ENCODE data around the gene KDF1.

DNA sequence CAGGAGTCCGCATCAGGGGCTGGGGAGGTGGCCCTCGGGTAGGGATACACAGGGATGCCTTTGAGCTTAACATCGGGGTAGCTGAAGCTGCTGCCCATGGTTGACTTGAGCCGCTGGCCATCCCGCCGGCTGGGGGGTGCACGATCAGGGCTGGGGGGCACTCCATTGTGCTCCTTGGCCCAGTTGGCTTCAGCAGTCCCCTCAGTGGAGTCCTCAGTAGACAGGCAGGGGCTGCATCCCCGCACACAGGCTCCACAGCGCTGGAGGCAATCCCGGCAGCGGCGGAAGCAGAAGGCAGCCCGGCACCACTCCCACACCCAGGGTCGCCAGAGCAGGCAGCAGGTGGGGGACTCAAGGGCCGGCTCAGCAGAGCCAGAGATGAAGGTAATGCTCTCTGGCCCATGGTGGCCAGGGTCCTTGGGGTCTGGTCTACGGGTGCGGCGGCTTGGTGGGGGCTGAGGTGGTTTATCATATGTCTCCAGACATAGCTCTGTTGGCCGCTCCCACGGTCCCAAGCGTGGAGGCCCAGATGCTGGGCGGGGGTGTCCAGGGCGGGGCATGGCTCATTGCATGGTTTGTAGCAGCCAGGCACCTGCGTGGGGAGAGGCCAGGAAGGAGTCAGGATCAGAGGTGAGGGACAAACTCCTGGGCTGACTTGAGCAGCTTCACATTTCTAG is 8.3 kb downstream of the KDF1 start:
- TF ChIP-seq, protein P1, sequence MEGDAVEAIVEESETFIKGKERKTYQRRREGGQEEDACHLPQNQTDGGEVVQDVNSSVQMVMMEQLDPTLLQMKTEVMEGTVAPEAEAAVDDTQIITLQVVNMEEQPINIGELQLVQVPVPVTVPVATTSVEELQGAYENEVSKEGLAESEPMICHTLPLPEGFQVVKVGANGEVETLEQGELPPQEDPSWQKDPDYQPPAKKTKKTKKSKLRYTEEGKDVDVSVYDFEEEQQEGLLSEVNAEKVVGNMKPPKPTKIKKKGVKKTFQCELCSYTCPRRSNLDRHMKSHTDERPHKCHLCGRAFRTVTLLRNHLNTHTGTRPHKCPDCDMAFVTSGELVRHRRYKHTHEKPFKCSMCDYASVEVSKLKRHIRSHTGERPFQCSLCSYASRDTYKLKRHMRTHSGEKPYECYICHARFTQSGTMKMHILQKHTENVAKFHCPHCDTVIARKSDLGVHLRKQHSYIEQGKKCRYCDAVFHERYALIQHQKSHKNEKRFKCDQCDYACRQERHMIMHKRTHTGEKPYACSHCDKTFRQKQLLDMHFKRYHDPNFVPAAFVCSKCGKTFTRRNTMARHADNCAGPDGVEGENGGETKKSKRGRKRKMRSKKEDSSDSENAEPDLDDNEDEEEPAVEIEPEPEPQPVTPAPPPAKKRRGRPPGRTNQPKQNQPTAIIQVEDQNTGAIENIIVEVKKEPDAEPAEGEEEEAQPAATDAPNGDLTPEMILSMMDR (IDR thresholded peaks at IDR 0.05; ENCODE audit: low read depth, low read length), result no peak
- TF ChIP-seq EZH2phosphoT487 (IDR thresholded peaks at IDR 0.05; ENCODE audit: low read depth), result no peak
